GM19467 (cell line): Measurements from ENCODE around the gene CDYL.
A peak's percentile ranks its signal among the peaks of the same experiment; 100 is the strongest.

Experiments used
- ATAC-seq: cut with Tn5 transposase; IDR thresholded peaks from one replicate; pipeline ENCODE4 v1.9.1; 2021; ENCODE audit warnings: mild to moderate bottlenecking, moderate library complexity; ENCODE audit not compliant: unreplicated experiment

The CDYL gene

GRCh38 chr6:4802312-4802935 is 26.2 kb downstream of the CDYL start:
- peak; percentile 51 for ATAC-seq

GRCh38 chr6:4803343-4803744 is 27.1 kb downstream of the CDYL start:
- no peak for ATAC-seq

GRCh38 chr6:4804095-4804494 is 27.9 kb downstream of the CDYL start:
- ATAC-seq: no peak

- no peak for ATAC-seq
Measured at GRCh38 chr6:4805553-4806336, 29.5 kb downstream of the CDYL start.

GRCh38 chr6:4806337-4806725 is 30.1 kb downstream of the CDYL start:
- ATAC-seq: no peak

GRCh38 chr6:4806791-4807190 is 30.6 kb downstream of the CDYL start:
- no peak for ATAC-seq

- ATAC-seq: no peak
Measured at GRCh38 chr6:4808396-4808795, 32.2 kb downstream of the CDYL start.

GRCh38 chr6:4809999-4810918 is 34.1 kb downstream of the CDYL start:
- ATAC-seq: no peak

GRCh38 chr6:4812068-4812467 is 35.9 kb downstream of the CDYL start:
- no peak for ATAC-seq

- ATAC-seq: no peak
Measured at GRCh38 chr6:4813055-4813454, 36.9 kb downstream of the CDYL start.

- ATAC-seq: peak; percentile 65
Measured at GRCh38 chr6:4814212-4814611, 38.0 kb downstream of the CDYL start.

- no peak for ATAC-seq
Measured at GRCh38 chr6:4814987-4815386, 38.8 kb downstream of the CDYL start.

GRCh38 chr6:4815584-4815983 is 39.4 kb downstream of the CDYL start:
- ATAC-seq: no peak

- no peak for ATAC-seq
Measured at GRCh38 chr6:4816904-4817303, 40.7 kb downstream of the CDYL start.

- ATAC-seq: no peak
Measured at GRCh38 chr6:4817551-4817950, 41.3 kb downstream of the CDYL start.

- ATAC-seq: no peak
Measured at GRCh38 chr6:4818272-4818938, 42.2 kb downstream of the CDYL start.

- ATAC-seq: no peak
Measured at GRCh38 chr6:4819706-4820283, 43.6 kb downstream of the CDYL start.

GRCh38 chr6:4820704-4821276 is 44.6 kb downstream of the CDYL start:
- ATAC-seq: no peak

GRCh38 chr6:4822476-4822875 is 46.3 kb downstream of the CDYL start:
- ATAC-seq: no peak

GRCh38 chr6:4828187-4828698 is 52.0 kb downstream of the CDYL start:
- no peak for ATAC-seq
